EL (cell line): ENCODE data around the gene PSD.

Experiments
- DNase-seq: peaks from one replicate; pipeline ENCODE4 v3.0.0-alpha.2; 2016

PSD gene

GRCh38 chr10:102382871-102383270 is 35.7 kb downstream of the PSD start:
- DNase-seq, result no peak

- DNase-seq, result no peak
Measured at GRCh38 chr10:102381983-102382382, 36.6 kb downstream of the PSD start.

DNA sequence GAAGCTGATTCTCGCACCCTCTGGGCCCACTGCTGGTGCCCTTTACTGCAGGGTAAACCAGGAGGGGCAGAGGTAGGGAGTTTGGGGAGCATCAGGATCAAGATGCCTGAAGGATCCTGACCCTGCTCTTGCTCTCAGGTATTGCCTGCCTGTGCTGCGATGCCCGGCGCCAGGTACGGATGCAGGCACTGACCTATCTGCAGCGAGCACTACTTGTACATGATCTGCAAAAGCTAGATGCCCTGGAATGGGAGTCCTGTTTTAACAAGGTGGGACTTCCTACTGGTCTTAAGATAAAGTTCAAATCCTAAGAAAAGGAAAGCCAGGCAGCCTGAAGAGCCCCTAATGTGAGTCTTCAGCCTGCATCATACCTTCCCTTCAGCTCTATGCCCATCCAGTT is 39.2 kb downstream of the PSD start:
- no peak for DNase-seq

GRCh38 chr10:102376901-102377300 is 41.7 kb downstream of the PSD start:
- no peak for DNase-seq

- DNase-seq, result no peak
Measured at GRCh38 chr10:102375867-102376266, 42.7 kb downstream of the PSD start.

- no peak for DNase-seq
Measured at GRCh38 chr10:102375250-102375649, 43.3 kb downstream of the PSD start.

DNA sequence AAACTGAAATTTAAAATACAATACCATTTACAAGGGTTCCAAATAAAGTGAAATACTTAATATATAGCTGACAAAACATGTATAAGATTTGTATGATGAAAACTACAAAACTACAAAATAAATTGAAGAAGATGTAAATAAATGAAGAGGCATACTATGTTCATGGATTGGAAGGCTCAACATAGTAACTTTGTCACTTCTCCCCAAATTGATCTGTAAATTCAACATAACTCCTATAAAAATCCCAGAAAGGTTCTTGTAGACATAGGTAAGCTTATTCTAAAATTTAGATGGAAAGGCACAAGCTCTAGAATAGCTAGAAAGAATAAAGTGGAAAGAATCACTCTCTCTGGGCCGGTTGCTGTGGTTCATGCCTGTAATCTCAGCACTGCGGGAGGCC is 47.3 kb downstream of the PSD start:
- DNase-seq, result no peak

DNA sequence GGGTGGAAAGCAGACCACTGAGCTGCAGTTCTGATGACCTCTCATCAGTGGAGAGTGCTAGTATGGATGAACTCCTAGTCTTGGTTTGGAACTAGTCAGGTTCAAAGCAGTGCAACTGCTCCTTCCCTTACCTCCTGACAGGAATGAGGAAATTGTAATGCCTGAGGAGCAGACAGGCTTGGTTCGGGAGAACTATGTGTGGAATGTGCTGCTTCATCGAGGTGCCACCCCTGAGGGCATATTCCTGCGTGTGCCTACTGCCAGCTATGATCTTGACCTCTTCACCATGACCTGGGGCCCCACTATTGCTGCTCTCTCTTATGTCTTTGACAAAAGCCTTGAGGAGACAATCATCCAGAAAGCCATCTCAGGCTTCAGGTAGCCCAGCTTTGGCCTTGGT is 50.5 kb downstream of the PSD start:
- peak; percentile 66 for DNase-seq

DNA sequence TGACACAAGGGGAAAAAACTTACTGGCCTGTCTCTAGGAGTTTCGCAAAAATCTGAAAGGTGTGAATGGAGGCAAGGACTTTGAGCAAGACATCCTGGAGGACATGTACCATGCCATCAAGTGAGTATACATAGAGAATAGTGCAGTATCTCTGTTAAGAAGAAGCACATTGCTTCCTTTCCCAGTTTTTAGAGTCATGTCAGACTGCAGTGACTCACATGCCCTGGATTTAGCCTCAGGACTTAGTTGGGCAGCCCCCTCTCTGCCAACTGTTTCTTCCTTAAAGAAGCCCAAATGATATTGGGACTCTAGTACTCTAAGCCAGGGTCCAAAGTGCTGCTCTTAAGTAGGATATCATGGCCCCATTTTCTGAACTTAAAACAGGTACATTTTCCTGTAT is 51.1 kb downstream of the PSD start:
- DNase-seq, result peak; percentile 66

GRCh38 chr10:102358712-102359382 is 59.7 kb downstream of the PSD start:
- DNase-seq, result no peak

DNA sequence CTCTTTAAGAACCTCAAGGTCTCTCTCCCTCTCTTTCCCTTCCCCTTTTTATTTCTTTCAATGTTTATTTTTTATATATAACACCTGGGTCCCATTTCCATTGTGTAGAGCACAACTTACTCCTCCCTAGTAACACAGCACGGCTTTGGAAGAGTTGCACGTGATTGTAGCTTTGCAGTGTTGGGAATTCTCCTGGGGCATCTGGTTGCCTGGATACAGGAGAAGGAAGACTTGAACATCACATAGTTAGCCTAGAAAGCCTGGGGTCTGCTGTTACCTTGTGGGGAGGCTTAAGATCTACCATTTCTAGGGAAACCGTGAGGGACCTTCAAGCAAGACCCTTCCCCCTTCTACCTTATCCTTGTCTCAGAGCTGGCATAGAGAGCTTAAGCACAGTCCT is 64.1 kb downstream of the PSD start:
- DNase-seq, result no peak
